ENCODE results near the gene NDUFS6.

NDUFS6 gene

DNA sequence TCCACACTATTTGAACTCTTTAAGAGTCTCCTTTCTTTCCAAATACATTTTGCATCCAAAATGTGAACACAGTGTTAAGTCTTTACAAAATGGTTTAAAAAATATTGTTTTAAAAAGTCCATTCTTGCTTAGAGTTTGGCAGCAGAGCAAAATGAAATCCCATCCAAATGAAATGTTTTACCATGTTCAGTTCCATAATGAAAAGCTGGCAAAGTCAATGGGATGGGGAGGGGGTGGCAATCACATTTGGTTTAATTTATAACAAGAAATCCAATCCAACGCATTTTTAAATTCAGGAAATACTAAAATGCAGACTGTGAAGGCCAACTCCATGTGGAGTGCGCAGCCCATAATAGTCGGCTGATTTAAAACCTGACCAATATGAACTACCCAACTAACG lies 41.0 kb upstream of the NDUFS6 start:
- Histone ChIP-seq H3K27me3 (ENCODE audit: control insufficient read depth, low read length) (no peaks in the 10 kb centered on the region), H3K9me2 (replicated peaks; ENCODE audit: control insufficient read depth, low read length) (no peaks in the 10 kb centered on the region), H4K20me1 (ENCODE audit: control insufficient read depth, insufficient read depth, low read depth, low read length) (no peaks in the 10 kb centered on the region), H3K79me2 (ENCODE audit: control insufficient read depth, low read length) (no peaks in the 10 kb centered on the region), H3K27ac (ENCODE audit: low read depth, low read length) (no peak overlapping the region), H3K4me2 (ENCODE audit: low read length) (no peak overlapping the region), H3K9me3 (ENCODE audit: control insufficient read depth, insufficient read depth, low read length) (no peaks in the 10 kb centered on the region; the same call in 1 of the 2 replicates), H3K4me3 (ENCODE audit: low read length) (no peak overlapping the region), H3K36me3 (ENCODE audit: control insufficient read depth, low read length) (no peaks in the 10 kb centered on the region), H3F3A (ENCODE audit: control insufficient read depth, insufficient read depth) (no peaks in the 10 kb centered on the region), H3K4me1 (ENCODE audit: control insufficient read depth, low read length) (peaks cover 8% of the 10 kb centered on the region)
- no peak for TF ChIP-seq EZH2phosphoT487 (IDR thresholded peaks at IDR 0.05; ENCODE audit: borderline replicate concordance, low read length)
- TF ChIP-seq, protein P1, sequence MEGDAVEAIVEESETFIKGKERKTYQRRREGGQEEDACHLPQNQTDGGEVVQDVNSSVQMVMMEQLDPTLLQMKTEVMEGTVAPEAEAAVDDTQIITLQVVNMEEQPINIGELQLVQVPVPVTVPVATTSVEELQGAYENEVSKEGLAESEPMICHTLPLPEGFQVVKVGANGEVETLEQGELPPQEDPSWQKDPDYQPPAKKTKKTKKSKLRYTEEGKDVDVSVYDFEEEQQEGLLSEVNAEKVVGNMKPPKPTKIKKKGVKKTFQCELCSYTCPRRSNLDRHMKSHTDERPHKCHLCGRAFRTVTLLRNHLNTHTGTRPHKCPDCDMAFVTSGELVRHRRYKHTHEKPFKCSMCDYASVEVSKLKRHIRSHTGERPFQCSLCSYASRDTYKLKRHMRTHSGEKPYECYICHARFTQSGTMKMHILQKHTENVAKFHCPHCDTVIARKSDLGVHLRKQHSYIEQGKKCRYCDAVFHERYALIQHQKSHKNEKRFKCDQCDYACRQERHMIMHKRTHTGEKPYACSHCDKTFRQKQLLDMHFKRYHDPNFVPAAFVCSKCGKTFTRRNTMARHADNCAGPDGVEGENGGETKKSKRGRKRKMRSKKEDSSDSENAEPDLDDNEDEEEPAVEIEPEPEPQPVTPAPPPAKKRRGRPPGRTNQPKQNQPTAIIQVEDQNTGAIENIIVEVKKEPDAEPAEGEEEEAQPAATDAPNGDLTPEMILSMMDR (IDR thresholded peaks at IDR 0.05; ENCODE audit: low read depth, low read length, poor library complexity, severe bottlenecking), result no peak

DNA sequence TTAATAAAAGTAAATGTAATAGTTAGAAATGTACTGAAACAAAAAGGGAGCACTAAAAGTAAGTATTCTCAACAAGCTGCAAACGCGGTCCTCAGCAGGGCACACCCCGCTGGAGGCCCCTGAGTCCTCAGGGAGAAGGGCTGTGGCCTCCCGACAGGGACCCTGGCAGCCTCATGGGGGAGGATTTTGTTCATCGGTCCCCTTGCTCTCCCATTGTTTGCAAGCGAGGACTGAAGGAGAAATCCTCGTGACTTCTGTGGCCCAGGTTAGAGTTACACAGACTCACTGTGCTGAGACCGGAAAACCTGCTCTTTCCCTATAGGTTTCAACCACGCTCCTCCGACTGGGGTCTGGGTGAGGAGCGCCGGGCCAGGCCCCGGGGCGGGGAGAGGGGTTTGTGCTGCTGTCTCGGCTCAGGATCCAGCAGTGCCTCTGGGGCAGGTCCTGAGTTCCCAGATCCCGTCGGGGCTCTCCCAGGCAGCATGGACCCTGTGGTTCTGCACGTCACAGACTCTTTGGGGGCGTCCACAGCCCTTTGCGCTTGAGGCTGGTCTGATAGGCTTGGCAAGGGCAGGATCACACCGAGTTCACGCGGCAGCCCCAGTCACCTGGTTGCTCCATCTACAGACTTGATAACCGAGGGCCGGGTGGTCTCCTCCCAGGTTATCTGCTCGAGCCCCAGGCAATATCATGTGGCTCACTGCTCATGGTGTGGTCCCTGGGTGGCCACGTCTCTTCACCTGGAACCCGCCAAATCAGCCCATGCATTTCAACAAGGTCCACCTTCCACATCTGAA lies 40.4 kb upstream of the NDUFS6 start:
- Histone ChIP-seq H3F3A (ENCODE audit: control insufficient read depth, insufficient read depth) (no peaks in the 10 kb centered on the region), H3K79me2 (ENCODE audit: control insufficient read depth, low read length) (no peaks in the 10 kb centered on the region), H3K27me3 (ENCODE audit: control insufficient read depth, low read length) (no peaks in the 10 kb centered on the region), H3K4me3 (ENCODE audit: low read length) (no peak overlapping the region), H3K9me3 (ENCODE audit: control insufficient read depth, insufficient read depth, low read length) (no peaks in the 10 kb centered on the region; the same call in 1 of the 2 replicates), H3K9me2 (replicated peaks; ENCODE audit: control insufficient read depth, low read length) (no peaks in the 10 kb centered on the region), H3K4me1 (ENCODE audit: control insufficient read depth, low read length) (peaks cover 14% of the 10 kb centered on the region), H4K20me1 (ENCODE audit: control insufficient read depth, insufficient read depth, low read depth, low read length) (no peaks in the 10 kb centered on the region), H3K36me3 (ENCODE audit: control insufficient read depth, low read length) (no peaks in the 10 kb centered on the region), H3K27ac (ENCODE audit: low read depth, low read length) (no peak overlapping the region), H3K4me2 (ENCODE audit: low read length) (no peak overlapping the region)
- no peak for TF ChIP-seq EZH2phosphoT487 (IDR thresholded peaks at IDR 0.05; ENCODE audit: borderline replicate concordance, low read length)
- TF ChIP-seq, protein P1 (IDR thresholded peaks at IDR 0.05; ENCODE audit: low read depth, low read length, poor library complexity, severe bottlenecking), result no peak

DNA sequence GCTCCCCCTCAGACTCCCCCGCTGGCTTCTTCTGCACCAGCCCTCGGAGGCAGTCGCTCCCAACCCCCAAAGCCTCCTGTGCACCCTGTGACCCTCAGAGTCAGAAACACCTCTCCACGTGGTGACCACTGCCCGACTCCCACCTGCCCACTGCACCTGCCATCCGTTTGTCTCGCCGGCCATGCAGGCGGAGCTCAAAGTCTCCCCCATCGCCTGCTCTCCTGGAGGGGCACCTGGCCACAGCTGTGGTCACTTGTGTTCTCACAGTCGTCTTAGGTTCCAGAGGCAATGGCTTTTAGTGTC lies 39.8 kb upstream of the NDUFS6 start:
- Histone ChIP-seq H3K36me3 (ENCODE audit: control insufficient read depth, low read length) (no peaks in the 10 kb centered on the region), H3K4me1 (ENCODE audit: control insufficient read depth, low read length) (peaks cover 20% of the 10 kb centered on the region), H3K4me2 (ENCODE audit: low read length) (no peak overlapping the region), H4K20me1 (ENCODE audit: control insufficient read depth, insufficient read depth, low read depth, low read length) (no peaks in the 10 kb centered on the region), H3K4me3 (ENCODE audit: low read length) (no peak overlapping the region), H3K27me3 (ENCODE audit: control insufficient read depth, low read length) (no peaks in the 10 kb centered on the region), H3K27ac (ENCODE audit: low read depth, low read length) (no peak overlapping the region), H3K79me2 (ENCODE audit: control insufficient read depth, low read length) (no peaks in the 10 kb centered on the region), H3F3A (ENCODE audit: control insufficient read depth, insufficient read depth) (no peaks in the 10 kb centered on the region), H3K9me2 (replicated peaks; ENCODE audit: control insufficient read depth, low read length) (no peaks in the 10 kb centered on the region), H3K9me3 (ENCODE audit: control insufficient read depth, insufficient read depth, low read length) (no peaks in the 10 kb centered on the region; the same call in 1 of the 2 replicates)
- TF ChIP-seq EZH2phosphoT487 (IDR thresholded peaks at IDR 0.05; ENCODE audit: borderline replicate concordance, low read length), result no peak
- TF ChIP-seq, protein P1 (IDR thresholded peaks at IDR 0.05; ENCODE audit: low read depth, low read length, poor library complexity, severe bottlenecking), result no peak

All from DOHH2 (cell line).